Tibial artery (tissue), 4 donors: ENCODE measurements around the gene CELF4.

Experiments used
- DNase-seq, 2 donors: peaks; one replicate each; pipeline ENCODE4 v3.0.0-alpha.2; 2019
- H3K27ac ChIP-seq, 2 donors: fragments of 200-600 bp; sonication (generic) in 1 of 2; 1 replicate in 1 of 2; 2 replicates in 1 of 2; pipeline ENCODE4 v1.5.1; 2018 to 2019; ENCODE audit warnings: mild to moderate bottlenecking in 1 of 2
- H3K27me3 ChIP-seq, 2 donors: fragments of 200-600 bp; sonication (generic) in 1 of 2; one replicate each; pipeline versions ENCODE4 v1.5.1 to v1.6.0; 2016 to 2019
- H3K36me3 ChIP-seq, 3 donors: fragments of 200-600 bp; sonication (generic) in 2 of 3; one replicate each; pipeline ENCODE4 v1.5.1; 2016 to 2019; ENCODE audit warnings: mild to moderate bottlenecking in 2 of 3
- H3K4me1 ChIP-seq, 4 donors: fragments of 200-600 bp; sonication (generic) in 2 of 4; 1 replicate in 3 of 4; 2 replicates in 1 of 4; pipeline ENCODE4 v1.5.1; 2016 to 2019
- H3K4me3 ChIP-seq, 2 donors: fragments of 200-600 bp; sonication (generic) in 1 of 2; 1 replicate in 1 of 2; 2 replicates in 1 of 2; pipeline ENCODE4 v1.5.1; 2018 to 2019; ENCODE audit warnings: mild to moderate bottlenecking in 2 of 2
- H3K9me3 ChIP-seq, 3 donors: fragments of 200-600 bp; sonication (generic) in 1 of 3; one replicate each; pipeline ENCODE4 v1.5.1; 2016 to 2019
- intact Hi-C: fragments of 100-400 bp; cut with DNase I; formaldehyde crosslinking; loops from one replicate; pipeline ENCODE4 v1.15.0; 2023; ENCODE audit warnings: low total_unique reads
- TF ChIP-seq, protein P1 (sequence below), 2 experiments: fragments of 200-600 bp in 1 of 2; fragments of 450-650 bp in 1 of 2; IDR thresholded peaks; one replicate each; pipeline ENCODE4 v1.5.1; 2017 to 2019; ENCODE audit warnings: antibody characterized with exemption in 2 of 2, mild to moderate bottlenecking in 1 of 2, moderate library complexity in 1 of 2

Gene CELF4

DNA sequence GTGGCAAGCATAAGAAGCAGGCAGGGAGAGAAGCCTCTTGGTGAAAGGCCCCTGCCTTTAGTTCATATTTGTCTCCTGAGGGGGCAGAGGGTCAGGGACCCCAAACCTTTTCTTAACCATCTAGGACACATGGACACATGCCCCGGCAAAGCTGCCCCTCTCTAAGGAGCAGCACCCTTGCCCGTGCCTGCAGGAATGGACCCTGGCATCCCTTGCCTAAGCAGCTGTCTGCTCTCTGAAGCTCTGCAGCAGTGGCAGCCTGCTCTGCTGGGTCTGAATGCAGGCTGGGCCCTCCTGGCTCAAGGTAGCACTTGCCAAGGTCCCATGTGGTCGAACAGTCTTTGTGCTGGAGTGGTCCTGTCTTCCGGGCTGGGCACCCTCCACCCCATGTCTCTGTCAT lies 174.4 kb downstream of the CELF4 start:
- Histone ChIP-seq H3K27ac (no peak overlapping the region), H3K4me1 (peaks cover 0 to 16% (median 10%) of the 10 kb centered on the region in 4 donors), H3K36me3 (no peaks in the 10 kb centered on the region), H3K4me3 (no peak overlapping the region), H3K27me3 (peaks cover 0 to 3% of the 10 kb centered on the region in 2 donors), H3K9me3 (peaks cover 0 to 25% (median 9%) of the 10 kb centered on the region in 3 donors)
- TF ChIP-seq, protein P1, sequence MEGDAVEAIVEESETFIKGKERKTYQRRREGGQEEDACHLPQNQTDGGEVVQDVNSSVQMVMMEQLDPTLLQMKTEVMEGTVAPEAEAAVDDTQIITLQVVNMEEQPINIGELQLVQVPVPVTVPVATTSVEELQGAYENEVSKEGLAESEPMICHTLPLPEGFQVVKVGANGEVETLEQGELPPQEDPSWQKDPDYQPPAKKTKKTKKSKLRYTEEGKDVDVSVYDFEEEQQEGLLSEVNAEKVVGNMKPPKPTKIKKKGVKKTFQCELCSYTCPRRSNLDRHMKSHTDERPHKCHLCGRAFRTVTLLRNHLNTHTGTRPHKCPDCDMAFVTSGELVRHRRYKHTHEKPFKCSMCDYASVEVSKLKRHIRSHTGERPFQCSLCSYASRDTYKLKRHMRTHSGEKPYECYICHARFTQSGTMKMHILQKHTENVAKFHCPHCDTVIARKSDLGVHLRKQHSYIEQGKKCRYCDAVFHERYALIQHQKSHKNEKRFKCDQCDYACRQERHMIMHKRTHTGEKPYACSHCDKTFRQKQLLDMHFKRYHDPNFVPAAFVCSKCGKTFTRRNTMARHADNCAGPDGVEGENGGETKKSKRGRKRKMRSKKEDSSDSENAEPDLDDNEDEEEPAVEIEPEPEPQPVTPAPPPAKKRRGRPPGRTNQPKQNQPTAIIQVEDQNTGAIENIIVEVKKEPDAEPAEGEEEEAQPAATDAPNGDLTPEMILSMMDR (IDR thresholded peaks at IDR 0.05) = no peak
- intact Hi-C loops = no loop called here
- no peak for DNase-seq

- TF ChIP-seq, protein P1 (IDR thresholded peaks at IDR 0.05) = no peak
- Histone ChIP-seq H3K36me3 (no peaks in the 10 kb centered on the region), H3K9me3 (peaks cover 0 to 25% (median 9%) of the 10 kb centered on the region in 3 donors), H3K27me3 (peaks cover 0 to 3% of the 10 kb centered on the region in 2 donors), H3K4me1 (peaks cover 0 to 16% (median 10%) of the 10 kb centered on the region in 4 donors), H3K4me3 (no peak overlapping the region), H3K27ac (no peak overlapping the region)
- intact Hi-C loops = no loop called here
- no peak for DNase-seq
Observed at GRCh38 chr18:37390687-37391086, 174.9 kb downstream of the CELF4 start.

DNA sequence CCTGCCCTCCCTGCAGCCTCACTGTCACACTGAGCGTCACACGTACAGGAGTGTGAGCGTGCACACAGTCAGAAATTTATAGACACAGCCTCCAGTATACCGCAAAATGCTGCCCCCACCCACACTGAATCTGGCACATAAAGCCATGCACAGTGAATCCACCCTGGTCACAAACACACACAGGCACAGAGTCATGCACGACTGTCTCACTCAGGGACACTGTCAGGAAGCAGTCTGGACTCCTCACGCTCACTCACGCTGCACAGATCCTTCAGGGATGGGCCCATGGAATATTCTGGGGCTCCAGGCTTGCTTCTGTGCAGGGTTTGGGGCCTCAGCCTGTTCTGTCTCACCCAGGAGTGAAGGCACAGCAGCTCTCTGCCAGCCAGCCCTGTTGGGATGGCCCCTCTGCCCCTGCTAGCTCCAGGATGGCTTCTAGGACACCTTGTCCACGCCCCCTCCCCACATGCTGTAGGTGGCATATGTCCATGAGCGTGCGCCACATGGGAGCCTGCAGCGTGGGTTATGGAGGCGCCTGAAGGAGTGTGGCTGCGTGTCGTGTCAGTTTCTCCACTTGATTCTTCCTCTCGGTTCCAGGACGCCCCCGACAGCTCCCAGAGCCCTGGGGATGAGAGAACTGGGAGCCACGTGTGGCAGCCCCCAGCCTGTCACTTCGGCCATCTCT lies 175.8 kb downstream of the CELF4 start:
- Histone ChIP-seq H3K36me3 (no peaks in the 10 kb centered on the region), H3K9me3 (peaks cover 0 to 25% (median 9%) of the 10 kb centered on the region in 3 donors), H3K4me1 (peaks cover 0 to 15% (median 9%) of the 10 kb centered on the region in 4 donors), H3K27me3 (peaks cover 0 to 5% of the 10 kb centered on the region in 2 donors), H3K4me3 (no peak overlapping the region), H3K27ac (no peak overlapping the region)
- intact Hi-C loops = loop anchor here (5.0 kb wide), 1 partner anchor 147 kb away; no protein-coding TSS in a partner anchor
- no peak for DNase-seq
- TF ChIP-seq, protein P1 (IDR thresholded peaks at IDR 0.05) = no peak

GRCh38 chr18:37389041-37389440 lies 176.6 kb downstream of the CELF4 start:
- Histone ChIP-seq H3K27ac (no peak overlapping the region), H3K4me3 (no peak overlapping the region), H3K36me3 (no peaks in the 10 kb centered on the region), H3K27me3 (peaks cover 0 to 13% of the 10 kb centered on the region in 2 donors), H3K4me1 (peaks cover 0 to 7% (median 2%) of the 10 kb centered on the region in 4 donors), H3K9me3 (peaks cover 0 to 25% (median 9%) of the 10 kb centered on the region in 3 donors)
- intact Hi-C loops = loop anchor here (5.0 kb wide), 1 partner anchor 148 kb away; no protein-coding TSS in a partner anchor
- no peak for DNase-seq
- TF ChIP-seq, protein P1 (IDR thresholded peaks at IDR 0.05) = no peak

DNA sequence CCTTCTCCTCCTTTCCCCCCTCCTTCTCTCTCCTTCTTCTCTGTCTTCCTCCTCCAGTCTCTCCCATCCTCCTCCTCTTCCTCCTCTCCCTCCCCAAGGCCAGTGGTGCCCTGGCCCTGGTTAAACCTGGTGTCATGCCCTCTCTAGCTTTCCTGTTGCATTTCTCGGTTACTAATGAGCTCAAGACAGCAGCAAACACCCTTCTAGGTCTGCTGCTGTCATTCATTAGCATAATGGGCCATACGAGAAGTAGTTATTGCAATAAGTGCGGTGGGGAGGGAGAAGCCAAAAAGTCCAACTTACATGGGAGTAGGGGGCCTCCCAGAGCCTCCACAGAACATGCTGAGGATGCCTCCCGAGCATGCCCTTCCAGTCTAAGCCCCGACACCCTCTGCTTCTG lies 177.2 kb downstream of the CELF4 start:
- Histone ChIP-seq H3K4me3 (no peak overlapping the region), H3K27me3 (peaks cover 0 to 17% of the 10 kb centered on the region in 2 donors), H3K4me1 (peaks cover 0 to 2% (median 0%) of the 10 kb centered on the region in 4 donors), H3K27ac (no peak overlapping the region), H3K36me3 (no peaks in the 10 kb centered on the region), H3K9me3 (peaks cover 0 to 25% (median 9%) of the 10 kb centered on the region in 3 donors)
- TF ChIP-seq, protein P1 (IDR thresholded peaks at IDR 0.05) = no peak
- no peak for DNase-seq
- intact Hi-C loops = loop anchor here (5.0 kb wide), 1 partner anchor 149 kb away; no protein-coding TSS in a partner anchor
